Measurements from ENCODE around the gene FBXO40.
A peak's percentile ranks its signal among the peaks of the same experiment; 100 is the strongest.

FBXO40 gene

GRCh38 chr3:121665488-121665887 lies 72.3 kb downstream of the FBXO40 start:
- peak; percentile 14 for DNase-seq

GRCh38 chr3:121667333-121667732 lies 74.2 kb downstream of the FBXO40 start:
- peak; percentile 38 for DNase-seq

GRCh38 chr3:121670676-121671075 lies 77.5 kb downstream of the FBXO40 start:
- no peak for DNase-seq

GRCh38 chr3:121677141-121677540 lies 84.0 kb downstream of the FBXO40 start:
- DNase-seq = no peak
